Stimulated activated CD8-positive, alpha-beta memory T cell treated with anti-CD3 and anti-CD28 coated beads, Interleukin-15, amount 100 ng/mL, for 4 hours (primary cell): ENCODE data around the gene METTL8.
"Not testable (repeated sequence)": the region's sequence is repeated elsewhere in the genome, so short reads cannot be mapped to it uniquely, and the experiment has no call there.

Experiments
- DNase-seq, 2 donors: peaks; one replicate each; pipeline ENCODE4 v3.0.0-alpha.2; 2020; ENCODE audit warnings: low read depth in 2 of 2

Gene METTL8

GRCh38 chr2:171315781-171316180, 118.0 kb downstream of the METTL8 start:
- DNase-seq, result no peak

DNA sequence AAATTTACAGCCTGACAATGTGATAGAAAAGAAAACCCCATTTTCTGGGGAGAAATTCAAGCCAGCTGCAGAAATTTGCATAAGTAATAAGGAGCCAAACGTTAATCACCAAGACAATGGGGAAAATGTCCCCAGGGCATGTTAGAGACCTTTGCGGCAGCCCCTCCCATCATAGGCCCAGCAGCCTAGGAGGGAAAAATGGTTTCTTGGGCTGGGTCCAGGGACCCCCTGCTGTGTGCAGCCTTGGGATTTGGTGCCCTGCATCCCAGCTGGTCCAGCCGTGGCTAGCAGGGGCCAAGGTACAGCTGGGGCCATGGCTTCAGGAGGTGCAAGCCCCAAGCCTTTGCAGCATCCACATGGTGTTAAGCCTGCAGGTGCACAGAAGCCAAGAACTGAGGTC, 121.6 kb downstream of the METTL8 start:
- DNase-seq, result not testable (repeated sequence)

DNA sequence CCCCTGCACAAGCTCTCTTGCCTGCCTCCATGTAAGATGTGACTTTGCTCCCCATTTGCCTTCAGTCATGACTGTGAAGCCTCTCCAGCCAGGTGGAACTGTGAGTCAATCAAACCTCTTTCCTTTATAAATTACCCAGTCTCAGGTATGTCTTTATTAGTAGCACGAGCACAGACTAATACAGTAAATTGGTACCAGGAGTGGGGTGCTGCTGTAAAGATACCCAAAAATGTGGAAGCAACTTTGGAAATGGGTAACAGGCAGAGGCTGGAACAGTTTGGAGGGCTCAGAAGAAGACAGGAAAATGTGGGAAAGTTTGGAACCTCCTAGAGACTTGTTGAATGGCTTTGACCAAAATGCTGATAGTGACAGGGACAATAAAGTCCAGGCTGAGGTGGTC, 122.2 kb downstream of the METTL8 start:
- DNase-seq, result not testable (repeated sequence)

DNA sequence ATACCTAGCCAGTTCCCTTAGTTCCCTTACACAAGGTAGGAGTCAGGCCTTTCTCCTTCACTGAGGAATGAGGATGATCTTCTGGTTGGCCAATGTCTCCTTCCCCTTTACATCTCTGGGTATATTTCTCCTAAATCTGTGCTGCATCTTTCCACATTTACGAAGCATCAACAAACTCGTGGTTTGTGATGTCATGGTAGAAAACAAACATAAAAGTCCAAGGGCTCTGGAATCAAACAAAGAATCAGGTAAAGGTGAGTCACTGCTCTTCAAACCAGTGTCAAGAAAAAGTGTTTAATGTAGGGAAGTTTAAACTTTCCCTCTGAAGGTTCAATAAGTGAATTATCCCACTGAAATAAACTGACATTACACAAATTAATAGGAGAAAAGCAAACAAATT, 122.9 kb downstream of the METTL8 start:
- no peak for DNase-seq

DNA sequence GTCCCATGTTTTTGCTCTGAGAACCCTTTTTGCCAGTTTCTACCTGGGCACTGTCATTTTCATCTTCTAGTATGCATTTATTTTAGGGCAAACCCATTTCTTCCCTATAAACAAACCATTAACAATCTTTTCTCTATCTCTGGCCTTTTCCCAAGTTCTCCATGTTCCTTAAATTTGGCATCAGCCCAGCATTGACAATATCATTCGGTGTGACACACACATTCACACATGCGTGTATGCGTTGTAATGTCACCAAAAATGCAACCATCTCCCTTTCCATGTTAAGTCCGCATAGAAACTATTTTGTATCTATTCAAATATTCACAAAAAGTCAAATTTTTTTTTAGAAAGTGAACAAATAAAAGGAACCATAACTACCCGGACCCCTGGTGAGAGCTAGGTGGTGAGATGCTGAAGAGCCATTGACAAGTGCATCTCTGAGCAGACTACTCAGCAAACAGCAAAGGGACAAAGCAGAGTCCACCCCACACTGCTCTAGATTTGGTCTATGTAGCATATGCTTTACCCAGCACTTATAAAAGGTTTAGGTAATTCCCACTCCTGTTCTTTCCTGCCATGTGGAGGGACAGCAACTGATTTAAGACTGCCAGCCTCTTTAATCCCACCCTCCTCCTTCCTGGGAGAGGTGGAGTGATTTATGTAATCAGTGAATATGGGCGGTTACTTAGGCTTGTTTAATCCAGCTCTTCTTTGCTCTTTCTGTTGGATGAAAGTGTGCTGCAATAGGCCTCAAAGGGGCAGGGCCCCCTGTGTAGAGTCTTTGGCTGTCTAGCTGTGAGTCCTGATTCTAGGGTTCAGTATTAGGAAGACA, 124.1 kb downstream of the METTL8 start:
- no peak for DNase-seq

DNA sequence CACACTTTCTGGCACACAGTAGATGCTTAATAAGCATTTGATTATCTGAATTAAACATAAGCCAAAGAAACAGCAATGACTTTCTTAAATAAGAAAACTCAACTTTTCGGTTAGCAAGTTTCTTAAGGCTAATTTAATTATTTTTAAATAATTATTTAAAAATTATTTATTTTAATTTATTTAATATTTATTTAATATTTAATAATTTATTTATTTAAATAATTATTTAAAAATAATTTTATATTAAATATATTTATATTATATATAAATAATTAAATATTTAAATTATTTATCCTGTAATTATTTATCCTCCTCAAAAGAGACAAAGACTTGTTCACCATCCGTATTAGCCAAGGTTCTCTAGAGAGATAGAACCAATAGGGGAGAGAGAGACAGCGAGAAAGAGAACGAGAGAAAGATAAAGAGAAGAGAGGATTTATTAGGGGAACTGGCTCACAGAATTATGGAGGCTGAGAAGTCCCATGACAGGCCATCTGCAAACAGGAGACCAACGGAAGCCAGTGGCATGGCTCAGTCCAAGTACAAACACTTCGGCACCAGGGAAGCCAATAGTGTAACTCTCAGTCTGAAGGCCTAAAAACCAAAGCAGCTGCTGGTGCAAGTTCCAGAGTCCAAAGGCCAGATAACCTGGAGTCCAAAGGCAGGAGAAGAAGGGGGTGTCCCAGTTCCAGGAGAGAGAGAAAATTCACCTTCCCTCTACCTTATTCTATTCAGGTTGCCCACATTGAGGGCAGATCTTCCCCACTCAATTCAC, 125.3 kb downstream of the METTL8 start:
- no peak for DNase-seq

- DNase-seq, result no peak
Measured at GRCh38 chr2:171307560-171307959, 126.2 kb downstream of the METTL8 start.

DNA sequence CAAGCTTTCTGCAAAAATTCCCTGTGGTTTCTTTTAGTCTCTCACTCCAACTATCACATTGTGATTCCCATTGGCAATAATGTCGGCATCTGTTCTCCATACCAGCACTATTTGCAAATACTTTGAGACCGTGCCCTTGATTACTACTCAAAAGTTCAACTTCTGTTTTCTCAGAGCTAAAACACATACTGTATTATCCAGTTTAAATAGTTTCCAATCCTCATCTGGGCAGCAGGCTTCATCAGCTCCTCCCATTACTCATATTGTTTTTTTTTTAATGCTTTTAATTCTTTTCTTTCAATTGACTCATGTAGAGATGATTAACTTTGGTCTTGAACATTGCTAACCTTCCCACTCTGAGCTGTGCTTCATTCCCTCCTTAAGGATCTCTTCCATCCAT, 135.8 kb downstream of the METTL8 start:
- DNase-seq, result no peak

GRCh38 chr2:171294608-171295007, 139.2 kb downstream of the METTL8 start:
- no peak for DNase-seq

DNA sequence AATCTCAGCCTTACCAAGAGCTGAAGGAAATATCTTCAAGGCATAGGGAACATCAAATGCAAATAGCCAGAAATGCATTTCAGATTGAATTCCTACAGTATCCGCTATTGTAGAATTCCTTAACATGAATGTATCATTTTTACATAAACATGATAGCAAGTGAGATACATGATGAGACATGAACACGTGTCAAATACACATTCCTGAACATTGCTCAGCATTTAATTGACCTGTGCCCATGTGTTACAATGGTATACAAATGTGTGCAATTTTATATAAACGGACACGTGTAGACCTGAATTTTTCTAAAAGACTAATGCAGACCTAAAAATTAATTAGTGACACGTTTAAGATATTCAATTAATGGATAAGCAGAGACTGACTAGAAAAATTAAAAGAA, 140.1 kb downstream of the METTL8 start:
- no peak for DNase-seq

DNA sequence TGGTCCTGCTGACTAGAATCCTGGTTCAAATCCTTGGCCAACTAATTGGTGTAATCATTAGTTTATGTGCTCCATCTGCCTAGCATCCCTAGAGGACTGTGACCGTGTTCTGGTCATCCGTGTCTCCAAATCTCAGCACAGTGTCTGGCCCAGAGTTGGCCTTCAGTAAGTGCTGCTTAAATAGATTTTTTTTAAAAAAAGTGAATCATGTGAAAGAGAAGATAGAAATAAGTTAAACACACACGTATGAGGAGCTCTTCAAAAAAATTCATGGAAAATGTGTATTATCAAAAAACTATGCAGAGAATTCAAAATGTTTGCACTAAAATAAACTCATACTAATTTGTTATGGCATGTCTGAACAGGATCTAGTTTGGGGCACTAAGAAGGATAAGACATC, 143.8 kb downstream of the METTL8 start:
- no peak for DNase-seq

DNA sequence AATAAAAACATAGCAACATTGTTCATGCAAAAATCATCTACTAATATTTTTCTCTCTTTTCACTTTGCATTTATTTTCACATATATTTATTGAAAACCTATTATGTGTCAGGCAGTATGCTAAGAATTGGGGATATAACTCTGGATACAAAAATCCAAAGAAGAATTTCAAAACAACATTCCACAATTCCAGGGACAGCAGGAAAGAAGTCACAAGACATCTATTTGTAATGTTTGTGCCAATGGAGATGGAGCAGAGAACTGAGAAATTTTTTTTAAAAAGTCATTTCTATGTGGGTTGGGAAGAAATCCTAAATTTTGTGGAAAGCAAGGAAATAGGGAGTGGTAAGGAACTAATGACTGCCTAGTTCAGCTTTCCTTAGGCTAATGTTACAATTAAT, 144.5 kb downstream of the METTL8 start:
- no peak for DNase-seq

GRCh38 chr2:171287611-171288010, 146.2 kb downstream of the METTL8 start:
- DNase-seq, result no peak

- DNase-seq, result no peak
Measured at GRCh38 chr2:171287036-171287571, 146.7 kb downstream of the METTL8 start.

- no peak for DNase-seq
Measured at GRCh38 chr2:171281110-171281509, 152.7 kb downstream of the METTL8 start.

- no peak for DNase-seq
Measured at GRCh38 chr2:171279983-171280790, 153.6 kb downstream of the METTL8 start.

- no peak for DNase-seq
Measured at GRCh38 chr2:171274757-171275156, 159.0 kb downstream of the METTL8 start.

- no peak for DNase-seq
Measured at GRCh38 chr2:171271971-171272436, 161.8 kb downstream of the METTL8 start.

DNA sequence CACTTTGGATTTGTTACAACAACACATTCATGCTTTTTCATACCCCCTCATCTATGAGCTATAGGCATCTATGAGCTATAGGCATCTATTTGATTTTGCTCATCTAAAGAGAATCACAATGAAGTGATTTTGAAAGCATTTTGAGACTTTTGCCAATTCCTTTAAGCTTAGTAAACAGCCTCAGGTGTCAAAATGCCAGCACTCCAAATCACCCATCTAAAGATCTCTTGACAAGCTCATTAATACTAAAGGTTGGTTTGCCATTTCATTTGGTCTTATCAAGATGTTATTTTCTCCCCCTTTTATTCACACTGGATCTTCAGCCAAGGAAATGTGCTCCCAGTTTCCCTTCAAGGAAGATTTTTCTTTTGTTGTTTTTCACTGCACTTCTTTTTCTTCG, 162.4 kb downstream of the METTL8 start:
- DNase-seq, result no peak

GRCh38 chr2:171267855-171268629, 165.7 kb downstream of the METTL8 start:
- DNase-seq, result no peak
